Fibroblast of the conjunctiva (primary cell): Measurements from ENCODE around the gene SH2B3.

Experiments used
- DNase-seq: peaks from one replicate; pipeline ENCODE4 v3.0.0-alpha.2; 2010; ENCODE audit warnings: low read depth

Gene SH2B3

DNA sequence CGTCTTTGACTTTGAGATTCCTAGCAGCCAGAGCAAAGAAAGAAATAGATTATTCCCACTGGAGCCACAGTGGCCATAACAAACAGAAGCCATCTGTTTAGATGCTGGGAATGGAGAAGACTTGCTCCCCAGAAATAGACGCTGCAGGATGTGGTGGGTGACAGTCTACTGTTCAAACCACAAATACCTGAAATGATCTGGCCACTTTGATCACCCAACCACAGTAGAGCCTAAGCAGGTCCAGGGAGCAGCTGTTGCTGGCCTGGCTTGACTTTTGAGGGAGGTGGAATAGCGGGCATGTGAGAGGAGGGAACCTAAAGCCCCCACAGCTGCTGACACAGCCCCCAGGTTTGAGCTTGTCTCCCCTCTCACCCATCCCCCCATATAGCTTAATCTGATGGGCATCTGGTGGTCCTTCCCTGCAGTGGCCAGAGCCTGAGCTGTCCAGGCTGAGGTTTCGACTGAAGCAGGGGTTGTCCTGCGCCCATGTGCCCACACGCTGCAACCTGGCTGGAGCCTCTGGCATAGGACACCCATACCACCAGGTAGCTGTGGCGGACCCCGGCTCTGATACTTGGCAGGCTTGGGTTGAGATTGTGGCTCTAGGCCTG, 38.7 kb downstream of the SH2B3 start:
- no peak for DNase-seq

DNA sequence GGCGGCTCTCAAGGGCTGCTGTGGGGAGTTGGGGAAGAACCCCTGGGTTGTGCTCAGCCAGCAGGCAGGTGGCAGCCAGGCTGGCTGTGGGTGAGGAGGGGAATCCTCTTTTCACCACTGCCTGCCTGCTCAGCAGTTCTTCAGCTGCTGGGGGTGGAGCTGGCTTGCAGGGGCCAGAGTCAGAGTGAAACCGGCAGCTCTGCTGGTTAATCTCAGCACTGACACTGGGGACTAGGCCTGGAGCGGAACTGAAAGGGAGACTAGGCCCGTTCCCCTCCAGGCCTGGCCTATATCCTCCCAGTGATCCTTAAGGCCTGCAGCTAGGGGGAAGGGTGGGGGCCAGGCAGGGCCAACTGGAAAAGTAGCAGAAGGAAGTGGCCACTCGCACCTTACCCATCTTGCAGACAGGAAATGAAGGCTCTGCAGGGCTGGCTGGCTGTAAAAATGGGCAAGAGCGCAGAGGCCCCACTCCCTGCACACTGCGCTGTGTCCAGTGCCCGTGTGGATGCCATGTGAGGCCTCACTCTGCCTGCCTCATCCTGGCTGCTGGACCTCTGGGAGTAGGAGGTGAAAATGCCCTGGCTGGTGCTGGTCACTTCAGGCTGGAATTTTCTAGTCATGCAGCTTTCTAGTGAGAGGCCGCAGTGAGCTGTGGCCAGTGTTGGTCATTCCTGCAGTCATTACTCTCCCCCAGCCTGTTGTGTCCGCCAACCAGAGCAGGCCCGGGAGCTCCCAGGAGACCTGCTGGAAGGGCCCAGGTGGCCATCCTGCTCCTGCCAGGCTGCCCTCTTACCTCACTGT, 39.4 kb downstream of the SH2B3 start:
- DNase-seq, result no peak

DNA sequence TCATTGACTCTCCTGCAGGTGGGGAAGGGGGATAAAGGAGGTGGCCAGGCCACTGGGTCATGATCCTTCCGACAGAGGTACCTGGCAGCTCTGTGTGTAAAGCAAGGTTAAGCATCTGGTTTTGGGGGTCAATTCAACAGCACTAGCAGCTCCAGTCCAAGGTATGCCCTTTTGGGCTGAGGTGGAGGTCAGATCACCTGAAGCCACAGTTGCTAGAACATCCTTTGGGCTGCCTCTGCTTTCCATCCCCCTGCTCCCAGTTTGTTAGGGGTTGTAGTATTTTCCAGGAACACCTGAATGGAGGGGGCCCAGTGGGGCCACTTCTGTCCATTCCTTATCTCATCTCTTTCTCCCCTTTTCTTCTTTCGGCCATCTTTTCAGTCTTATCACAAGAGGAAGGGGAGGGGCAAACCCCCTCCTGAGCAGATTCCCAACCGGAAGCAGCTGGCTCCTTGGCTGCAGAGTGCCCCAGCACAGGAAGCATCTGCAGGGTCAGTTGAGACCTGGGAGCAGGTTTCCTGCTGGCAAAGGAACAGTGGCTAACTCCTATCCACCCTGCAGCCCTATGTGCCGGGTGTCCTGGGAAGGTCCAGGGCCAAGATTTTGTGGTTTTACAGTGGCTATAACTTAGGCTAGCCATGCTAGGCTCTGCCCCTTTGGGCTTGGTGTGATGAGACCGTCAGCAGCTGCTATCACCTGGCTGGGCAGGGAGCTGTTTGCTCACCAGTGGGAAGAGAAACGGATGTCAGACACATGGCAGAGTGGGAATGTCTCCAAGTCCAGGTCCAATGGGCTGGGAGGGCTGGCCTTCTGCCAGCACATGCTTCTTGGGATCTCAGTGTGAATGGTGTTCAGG, 40.2 kb downstream of the SH2B3 start:
- DNase-seq, result no peak

DNA sequence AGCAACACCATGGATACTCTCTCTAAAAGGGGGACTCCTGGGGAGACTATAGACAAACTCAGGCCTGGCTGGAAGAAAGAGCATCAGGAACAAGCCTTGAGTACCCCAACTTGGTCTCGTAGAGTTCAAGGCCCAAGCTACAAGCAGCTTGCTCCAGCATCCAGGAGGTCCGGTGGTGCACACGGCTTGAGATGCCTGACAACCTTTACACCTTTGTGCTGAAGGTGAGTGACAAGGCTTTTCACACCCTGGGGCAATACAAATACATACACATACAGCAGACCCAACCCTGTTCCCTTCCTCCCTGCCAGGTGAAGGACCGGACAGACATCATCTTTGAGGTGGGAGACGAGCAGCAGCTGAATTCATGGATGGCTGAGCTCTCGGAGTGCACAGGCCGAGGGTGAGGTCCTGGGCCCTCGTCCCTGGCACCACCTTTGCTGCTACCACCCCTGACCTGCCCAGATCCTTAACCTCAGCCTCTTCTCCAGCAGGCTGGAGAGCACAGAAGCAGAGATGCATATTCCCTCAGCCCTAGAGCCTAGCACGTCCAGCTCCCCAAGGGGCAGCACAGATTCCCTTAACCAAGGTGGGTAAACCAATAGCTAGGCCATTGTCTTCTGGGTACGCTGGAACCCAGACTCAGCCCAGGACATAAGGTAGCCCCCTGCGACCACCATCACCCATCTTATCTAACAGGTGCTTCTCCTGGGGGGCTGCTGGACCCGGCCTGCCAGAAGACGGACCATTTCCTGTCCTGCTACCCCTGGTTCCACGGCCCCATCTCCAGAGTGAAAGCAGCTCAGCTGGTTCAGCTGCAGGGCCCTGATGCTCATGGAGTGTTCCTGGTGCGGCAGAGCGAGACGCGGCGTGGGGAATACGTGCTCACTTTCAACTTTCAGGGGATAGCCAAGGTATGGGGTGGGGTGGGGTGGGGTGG, 41.2 kb downstream of the SH2B3 start:
- DNase-seq, result no peak

DNA sequence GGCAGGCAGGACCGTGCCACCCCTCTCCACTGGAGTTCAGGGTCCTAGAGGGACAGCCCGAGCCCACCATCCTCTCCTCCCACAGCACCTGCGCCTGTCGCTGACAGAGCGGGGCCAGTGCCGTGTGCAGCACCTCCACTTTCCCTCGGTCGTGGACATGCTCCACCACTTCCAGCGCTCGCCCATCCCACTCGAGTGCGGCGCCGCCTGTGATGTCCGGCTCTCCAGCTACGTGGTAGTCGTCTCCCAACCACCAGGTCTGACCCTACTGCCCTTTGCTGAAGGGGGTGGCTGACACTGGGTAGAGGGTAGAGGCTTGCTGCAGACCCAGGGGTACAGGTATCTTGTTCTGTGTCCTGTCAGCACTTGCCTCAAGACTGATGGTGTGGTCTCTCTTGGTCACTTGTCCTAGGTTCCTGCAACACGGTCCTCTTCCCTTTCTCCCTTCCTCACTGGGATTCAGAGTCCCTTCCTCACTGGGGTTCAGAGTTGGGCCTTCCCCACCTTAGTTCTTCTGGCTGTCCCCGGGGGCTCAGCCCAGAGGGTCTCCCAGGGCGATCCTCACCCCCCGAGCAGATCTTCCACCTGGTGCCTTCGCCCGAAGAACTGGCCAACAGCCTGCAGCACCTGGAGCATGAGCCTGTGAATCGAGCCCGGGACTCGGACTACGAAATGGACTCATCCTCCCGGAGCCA, 42.0 kb downstream of the SH2B3 start:
- DNase-seq, result no peak

DNA sequence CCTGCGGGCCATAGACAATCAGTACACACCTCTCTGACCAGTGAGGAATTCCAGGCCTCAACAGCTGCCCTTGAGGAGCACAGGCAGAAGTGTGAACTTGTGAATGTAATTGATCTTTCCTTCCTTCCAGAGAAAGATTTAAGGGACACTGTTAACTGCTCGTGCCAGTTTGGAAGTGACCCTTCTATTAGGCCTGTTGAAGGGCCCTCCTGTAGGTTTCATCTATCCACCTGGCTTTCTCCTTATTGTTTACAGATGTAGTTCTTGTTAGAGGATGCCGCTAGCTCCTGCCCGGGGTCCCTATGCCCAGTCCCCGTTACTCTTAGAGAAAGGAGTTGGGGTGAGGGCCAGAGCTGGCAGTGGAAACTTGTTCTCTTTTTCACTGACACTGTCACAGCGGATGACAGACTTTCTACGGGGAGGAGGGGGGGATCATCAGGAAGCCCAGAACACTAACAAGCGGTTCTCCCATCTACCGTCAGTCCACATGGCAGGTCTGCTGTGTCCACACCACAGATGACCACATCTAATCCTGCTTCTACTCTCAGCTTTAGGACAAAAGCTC, 42.6 kb downstream of the SH2B3 start:
- no peak for DNase-seq

DNA sequence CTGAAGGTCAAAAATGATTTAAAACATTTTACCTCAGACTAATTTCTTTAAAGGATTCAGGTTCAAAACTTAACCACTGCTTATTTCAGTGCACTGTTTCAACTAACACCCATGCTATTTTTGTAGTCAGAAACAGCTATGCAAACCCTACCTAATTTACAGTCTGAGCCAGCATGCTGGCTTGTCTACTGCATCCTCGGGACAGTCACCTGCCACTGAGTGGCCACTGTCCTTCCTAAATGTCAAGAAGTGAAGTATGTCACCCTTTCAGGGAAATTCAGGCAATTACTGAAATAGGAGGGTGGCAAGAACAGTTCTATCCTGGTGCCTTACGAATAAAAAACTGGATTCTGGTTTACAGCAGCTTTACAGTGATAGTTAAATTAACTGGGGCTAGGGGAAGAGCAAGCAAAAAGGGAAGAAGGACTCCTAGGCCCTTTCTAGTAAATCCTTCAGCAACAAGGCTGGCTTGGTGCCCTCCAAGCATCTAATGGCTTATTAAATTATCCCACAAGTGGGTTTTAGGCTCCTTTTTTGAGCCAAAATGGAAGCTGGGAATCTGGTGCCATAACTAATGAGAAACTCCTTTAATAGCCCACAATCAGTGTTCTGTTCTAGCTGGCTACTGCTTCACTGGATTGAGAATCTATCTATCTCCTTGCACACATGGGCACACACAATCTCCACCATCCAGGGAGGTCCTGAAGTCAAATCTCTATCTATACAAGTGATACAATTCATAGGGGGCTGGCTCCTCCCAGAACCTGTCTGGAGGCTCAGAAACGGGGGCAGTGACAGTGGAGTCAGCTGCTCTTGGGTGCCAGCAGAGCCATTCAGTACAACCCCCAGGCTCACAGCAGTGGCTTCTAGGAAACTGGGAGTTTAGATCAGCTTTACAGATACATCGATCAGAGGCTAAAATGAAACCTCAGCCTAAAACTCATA, 43.4 kb downstream of the SH2B3 start:
- DNase-seq, result no peak

DNA sequence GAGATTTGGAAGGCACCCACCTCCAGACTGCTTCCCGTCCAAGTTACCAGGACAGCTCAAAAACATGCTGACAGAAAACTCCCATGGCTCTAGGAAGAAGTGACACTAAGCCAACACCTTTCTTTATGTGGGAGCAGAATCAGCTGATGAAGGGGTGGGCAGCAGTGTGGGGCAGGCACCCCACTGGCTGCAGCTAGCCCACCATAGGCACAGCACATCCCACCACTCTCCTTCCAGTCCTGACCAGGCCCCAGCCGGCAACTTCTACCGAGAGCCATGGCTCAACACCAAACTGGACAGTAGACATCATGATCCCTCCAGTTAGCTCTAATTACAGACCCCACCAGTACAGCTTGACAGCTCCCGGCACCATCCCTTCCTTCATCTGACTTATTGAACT, 45.0 kb downstream of the SH2B3 start:
- DNase-seq, result no peak

DNA sequence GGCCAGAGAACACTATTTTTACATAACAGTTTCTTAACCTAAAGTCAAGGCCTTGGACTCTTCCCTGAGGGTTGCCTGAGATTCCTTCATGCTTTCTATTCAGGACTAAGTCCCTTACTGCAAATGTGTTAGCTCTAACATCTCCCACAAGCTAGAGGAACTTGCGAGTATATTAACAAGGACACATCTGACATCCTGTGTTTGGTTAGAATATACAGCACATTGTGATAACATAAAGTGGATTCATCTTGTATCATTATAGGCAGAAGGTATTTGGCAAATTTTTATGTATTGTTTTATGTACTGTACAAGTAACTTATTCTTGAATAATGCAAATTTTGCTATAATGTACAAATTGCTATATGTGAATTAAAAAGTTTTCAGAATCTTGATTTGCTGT, 45.5 kb downstream of the SH2B3 start:
- DNase-seq, result no peak

DNA sequence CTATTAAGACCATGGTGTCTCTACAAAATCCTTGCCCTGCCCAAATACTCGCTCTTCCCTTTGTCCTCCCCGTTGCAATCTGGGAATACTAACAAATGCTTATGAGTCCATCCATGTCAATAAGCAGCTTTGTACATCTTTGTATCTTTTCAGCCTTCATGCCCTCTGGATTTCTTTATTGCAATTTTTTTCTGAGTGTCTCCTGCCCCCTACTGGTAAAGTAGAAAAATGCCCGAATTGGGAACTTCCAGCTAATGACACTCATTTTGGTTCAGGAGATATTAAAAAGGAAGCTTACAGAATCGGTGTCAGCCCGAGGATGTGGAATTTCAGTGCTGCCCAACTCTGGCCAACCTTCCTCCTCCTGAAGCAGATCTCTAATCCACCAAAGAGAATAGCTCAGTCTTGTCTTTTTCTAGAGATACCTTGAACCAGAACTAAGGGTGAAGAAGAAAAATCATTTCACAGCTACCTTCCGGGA, 46.0 kb downstream of the SH2B3 start:
- DNase-seq, result no peak

DNA sequence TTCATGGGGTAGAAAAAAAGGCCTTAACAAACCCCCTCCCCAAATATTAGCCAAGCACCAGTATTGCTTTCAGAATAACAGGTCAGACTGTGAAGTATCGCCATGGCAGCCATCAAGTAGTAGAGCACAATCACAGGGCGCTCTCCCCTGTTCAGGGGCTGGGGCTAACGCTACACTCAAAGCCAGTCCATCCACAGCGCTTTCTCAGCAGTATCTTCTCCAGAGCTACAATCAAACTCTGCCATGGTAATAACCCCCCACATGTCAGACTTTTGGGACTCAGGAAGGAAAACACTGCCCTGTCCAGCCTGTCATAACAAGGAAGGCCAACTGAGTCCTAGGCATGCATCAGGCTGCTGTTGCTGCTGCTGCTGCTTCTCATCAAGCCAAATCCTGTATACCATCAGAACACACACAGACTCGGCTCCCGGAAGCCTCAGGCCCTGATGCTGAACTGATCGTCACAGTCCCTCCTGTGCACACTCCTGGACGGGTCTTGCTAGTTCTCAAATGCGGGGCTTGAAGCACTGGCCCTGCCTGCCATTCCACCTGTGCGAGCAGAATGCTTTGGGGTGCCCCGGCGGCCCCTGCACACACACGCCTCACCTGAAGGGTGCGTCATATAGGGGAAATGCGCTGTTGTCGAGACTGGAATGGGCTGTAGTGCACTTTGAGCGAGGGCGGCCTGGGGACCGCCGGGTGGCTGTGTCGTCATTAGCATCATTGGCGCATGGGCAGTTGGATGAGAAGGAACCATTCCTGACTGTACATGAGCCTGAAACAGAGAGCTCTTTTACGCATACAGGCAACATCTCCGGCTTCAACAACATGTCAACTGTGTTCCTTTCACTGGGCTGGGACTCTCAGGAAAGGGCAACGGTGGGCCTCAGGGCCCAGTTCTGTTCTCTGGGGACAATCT, 47.6 kb downstream of the SH2B3 start:
- no peak for DNase-seq

DNA sequence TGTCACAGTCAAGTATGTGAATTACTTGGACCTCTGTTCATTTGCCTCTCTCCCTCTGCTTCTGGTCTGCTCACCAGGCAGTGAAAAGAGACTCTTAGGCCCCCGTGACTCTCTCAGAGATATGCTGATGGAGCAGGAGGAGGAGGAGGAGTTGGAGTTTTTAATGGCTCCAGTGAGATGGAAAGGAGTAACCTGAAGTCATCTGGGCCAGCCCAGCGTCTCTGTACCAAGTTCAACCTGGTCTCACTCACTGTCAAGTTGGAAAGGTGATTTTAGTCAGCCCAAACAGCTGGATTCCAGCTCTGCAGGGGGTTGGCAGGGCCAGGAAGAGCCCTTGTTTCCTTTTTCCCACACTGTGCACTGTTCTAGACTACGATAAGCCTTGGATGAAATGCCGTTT, 48.6 kb downstream of the SH2B3 start:
- DNase-seq, result no peak

DNA sequence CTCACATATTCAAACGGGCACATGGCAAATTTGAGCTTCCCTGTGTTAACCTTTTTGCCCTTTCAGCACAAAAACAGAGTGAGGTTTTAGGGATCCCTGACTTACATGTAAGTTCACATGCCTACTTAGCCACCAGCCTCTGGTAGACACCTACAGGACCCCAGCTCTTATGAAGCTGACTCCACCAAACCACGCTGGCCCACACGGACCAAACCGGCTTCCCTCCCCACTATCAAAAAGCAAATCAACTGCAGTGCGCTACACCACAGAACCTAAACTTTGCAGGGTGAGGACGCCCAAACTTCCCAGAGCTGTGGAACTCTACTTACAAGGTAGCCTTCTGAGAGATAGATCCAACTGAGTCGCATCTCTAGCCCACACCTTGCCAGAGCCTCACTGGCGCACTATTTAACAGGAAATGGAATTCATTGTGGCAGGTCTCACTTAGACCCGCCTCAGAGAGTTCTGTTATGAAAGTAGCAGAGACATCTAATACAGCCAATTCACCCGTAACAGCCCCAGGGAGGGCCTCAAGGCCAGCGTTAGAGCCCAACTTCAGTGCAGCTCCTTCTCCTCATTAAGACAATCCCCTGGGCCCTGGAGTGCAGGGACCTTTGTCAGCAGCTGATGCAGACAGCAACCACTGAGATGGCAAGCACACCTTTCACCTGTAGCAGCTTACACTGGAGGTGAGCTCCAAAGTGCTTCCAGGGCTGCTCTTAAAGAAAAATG, 49.2 kb downstream of the SH2B3 start:
- no peak for DNase-seq

DNA sequence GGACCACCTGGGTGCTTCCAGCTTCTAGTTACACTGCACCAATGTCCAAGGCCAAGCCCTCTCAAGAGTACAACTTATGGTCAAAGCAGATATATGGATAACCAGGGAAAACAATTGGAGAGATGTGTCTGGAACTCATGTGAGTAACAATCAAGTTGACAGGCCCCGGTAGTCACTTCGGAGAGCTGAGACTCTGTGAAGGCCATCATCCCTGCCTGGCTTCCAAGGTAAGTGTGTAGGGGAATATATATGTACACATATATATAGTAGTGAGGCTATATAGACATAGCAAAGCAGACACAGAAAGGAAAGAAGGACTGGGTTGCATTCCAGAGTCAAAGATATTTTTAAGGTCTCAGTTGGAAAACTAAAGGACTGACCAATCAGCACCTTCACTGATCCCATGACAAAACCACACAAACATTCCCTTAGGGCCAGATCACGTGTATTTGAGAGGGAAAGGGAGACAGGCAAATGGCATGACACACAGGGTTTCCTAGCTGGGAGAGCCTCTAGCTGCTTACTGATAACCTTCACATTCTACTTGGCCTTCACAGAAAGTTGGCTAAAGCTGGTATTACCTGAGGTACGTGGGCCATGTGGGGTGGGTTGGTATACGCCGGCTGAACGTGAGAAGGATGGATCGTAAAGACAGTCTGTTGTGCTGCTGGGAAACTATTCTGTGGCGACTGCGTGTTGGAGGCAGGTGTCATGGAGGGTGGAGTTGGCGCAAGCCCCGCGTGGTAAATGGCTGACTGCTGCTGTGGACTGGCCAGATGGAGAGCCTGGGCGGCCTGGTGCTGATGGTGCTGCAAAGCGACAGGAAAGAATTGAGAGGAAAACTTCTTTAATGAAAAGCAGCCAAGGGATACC, 50.0 kb downstream of the SH2B3 start:
- no peak for DNase-seq

DNA sequence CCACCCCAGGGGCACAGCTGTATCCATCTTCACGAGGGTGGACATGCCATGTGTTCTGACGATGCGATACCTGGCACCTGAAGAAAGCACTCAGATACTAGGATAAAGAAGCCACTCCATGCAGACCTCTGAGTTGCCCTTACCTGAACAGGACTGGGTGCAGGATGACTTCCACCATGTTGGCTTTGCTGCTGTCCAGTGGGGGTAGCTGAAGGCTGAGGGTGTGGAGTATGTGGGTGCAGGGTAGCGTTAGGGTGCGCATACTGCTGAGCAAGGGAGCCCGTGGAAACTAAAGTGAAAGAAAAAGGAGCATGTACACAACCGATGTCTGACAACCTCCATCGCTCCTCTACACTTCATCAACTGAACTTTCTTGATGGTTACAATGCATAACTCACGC, 51.3 kb downstream of the SH2B3 start:
- no peak for DNase-seq

DNA sequence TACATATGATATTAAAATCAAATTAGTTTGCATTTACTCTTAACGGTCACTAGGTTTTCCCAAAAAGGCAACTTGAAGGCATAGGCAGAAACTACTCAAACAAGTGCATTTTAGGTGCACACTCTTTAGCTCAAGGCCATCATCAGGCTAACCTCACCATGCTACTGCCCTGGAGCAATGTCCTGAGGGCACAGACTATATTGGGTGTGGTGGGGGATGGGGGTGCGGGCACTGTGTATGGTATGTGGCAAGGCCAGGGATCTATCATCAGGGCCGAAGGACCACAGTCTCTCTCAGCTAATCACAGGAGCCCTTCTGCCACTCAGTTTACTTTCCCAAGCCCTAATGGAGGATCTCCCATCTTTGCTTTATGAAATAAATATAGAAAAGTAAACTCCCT, 51.9 kb downstream of the SH2B3 start:
- no peak for DNase-seq
